SU-DHL-6 (cell line): ENCODE data around the gene PTGDS.

Experiments
- H2AFZ ChIP-seq: fragments of 200-600 bp; sonication (generic); 2 replicates; pipeline ENCODE4 v1.6.1; 2014; ENCODE audit warnings: low read depth, mild to moderate bottlenecking, moderate library complexity, mixed read lengths, antibody characterized with exemption, low read length; ENCODE audit not compliant: severe bottlenecking
- H3F3A ChIP-seq: fragments of 200-600 bp; shearing (Covaris generic); 2 replicates; pipeline ENCODE4 v1.6.0; 2016; ENCODE audit warnings: antibody characterized with exemption, mild to moderate bottlenecking; ENCODE audit not compliant: insufficient read depth
- H3K27ac ChIP-seq: fragments of 200-600 bp; sonication (generic); 2 replicates; pipeline ENCODE4 v1.5.1; 2016; ENCODE audit warnings: low read depth, mild to moderate bottlenecking, low read length, moderate library complexity, mixed read lengths
- H3K27me3 ChIP-seq: fragments of 200-600 bp; sonication (generic), shearing (Covaris generic); 2 replicates; pipeline ENCODE4 v1.6.0; 2014; ENCODE audit warnings: mild to moderate bottlenecking, low read length
- H3K36me3 ChIP-seq: fragments of 200-600 bp; sonication (generic); 2 replicates; pipeline ENCODE4 v1.6.1; 2014; ENCODE audit warnings: mild to moderate bottlenecking, low read length, mixed read lengths
- H3K4me2 ChIP-seq: fragments of 300-600, 200-600 bp; shearing (Covaris generic), sonication (generic); 2 replicates; pipeline ENCODE4 v1.6.0; 2014; ENCODE audit warnings: low read length, low read depth, mild to moderate bottlenecking; ENCODE audit not compliant: poor library complexity, severe bottlenecking
- H3K4me3 ChIP-seq: fragments of 200-600 bp; sonication (generic); 2 replicates; pipeline ENCODE4 v1.5.1; 2014; ENCODE audit warnings: antibody characterized with exemption, low read length, mild to moderate bottlenecking, mixed read lengths; ENCODE audit not compliant: insufficient read depth, poor library complexity, severe bottlenecking
- H3K79me2 ChIP-seq: fragments of 200-600 bp; sonication (generic); 2 replicates; pipeline ENCODE4 v1.6.1; 2014; ENCODE audit warnings: mild to moderate bottlenecking, low read length, moderate library complexity; ENCODE audit not compliant: insufficient read depth
- H3K9ac ChIP-seq: fragments of 200-600 bp; sonication (generic); 2 replicates; pipeline ENCODE4 v1.7.0; 2014; ENCODE audit warnings: mild to moderate bottlenecking, low read length
- H3K9me2 ChIP-seq: fragments of 200-600 bp; sonication (generic); replicated peaks from 2 replicates; pipeline ENCODE4 v1.6.1; 2014; ENCODE audit warnings: low read length; ENCODE audit not compliant: insufficient read depth
- H3K9me3 ChIP-seq: fragments of 200-600 bp; sonication (generic); 2 replicates; pipeline ENCODE4 v1.6.1; 2014; ENCODE audit warnings: low read length, mixed read lengths; ENCODE audit not compliant: insufficient read depth
- H4K20me1 ChIP-seq: fragments of 200-600 bp; sonication (generic); 2 replicates; pipeline ENCODE4 v1.6.1; 2014; ENCODE audit warnings: low read depth, mild to moderate bottlenecking, antibody characterized with exemption, low read length, moderate library complexity, mixed read lengths
- EZH2phosphoT487 ChIP-seq: fragments of 200-600 bp; sonication (generic), shearing (Covaris generic); conservative IDR thresholded peaks from 2 replicates; pipeline ENCODE4 v1.6.1; 2018; ENCODE audit warnings: mild to moderate bottlenecking, antibody characterized with exemption, low read length, moderate library complexity, mixed read lengths
- TF ChIP-seq, protein P1 (sequence below): fragments of 200-600 bp; sonication (generic); IDR thresholded peaks from one replicate; pipeline ENCODE4 v1.5.1; 2017; ENCODE audit warnings: antibody characterized with exemption, mild to moderate bottlenecking, low read length, moderate library complexity; ENCODE audit not compliant: insufficient read depth, poor library complexity, severe bottlenecking

The PTGDS gene

GRCh38 chr9:136988872-136989271 lies 11.6 kb downstream of the PTGDS start:
- no peaks in the 10 kb centered on the region for H4K20me1 ChIP-seq
- H3K9me2 ChIP-seq: no peaks in the 10 kb centered on the region
- H3K4me2 ChIP-seq: no peak overlapping the region
- H2AFZ ChIP-seq: no peak overlapping the region
- no peak overlapping the region for H3K27ac ChIP-seq
- no peak overlapping the region for H3K4me3 ChIP-seq
- H3K27me3 ChIP-seq: no peaks in the 10 kb centered on the region
- no peak for TF ChIP-seq EZH2phosphoT487
- TF ChIP-seq, protein P1, sequence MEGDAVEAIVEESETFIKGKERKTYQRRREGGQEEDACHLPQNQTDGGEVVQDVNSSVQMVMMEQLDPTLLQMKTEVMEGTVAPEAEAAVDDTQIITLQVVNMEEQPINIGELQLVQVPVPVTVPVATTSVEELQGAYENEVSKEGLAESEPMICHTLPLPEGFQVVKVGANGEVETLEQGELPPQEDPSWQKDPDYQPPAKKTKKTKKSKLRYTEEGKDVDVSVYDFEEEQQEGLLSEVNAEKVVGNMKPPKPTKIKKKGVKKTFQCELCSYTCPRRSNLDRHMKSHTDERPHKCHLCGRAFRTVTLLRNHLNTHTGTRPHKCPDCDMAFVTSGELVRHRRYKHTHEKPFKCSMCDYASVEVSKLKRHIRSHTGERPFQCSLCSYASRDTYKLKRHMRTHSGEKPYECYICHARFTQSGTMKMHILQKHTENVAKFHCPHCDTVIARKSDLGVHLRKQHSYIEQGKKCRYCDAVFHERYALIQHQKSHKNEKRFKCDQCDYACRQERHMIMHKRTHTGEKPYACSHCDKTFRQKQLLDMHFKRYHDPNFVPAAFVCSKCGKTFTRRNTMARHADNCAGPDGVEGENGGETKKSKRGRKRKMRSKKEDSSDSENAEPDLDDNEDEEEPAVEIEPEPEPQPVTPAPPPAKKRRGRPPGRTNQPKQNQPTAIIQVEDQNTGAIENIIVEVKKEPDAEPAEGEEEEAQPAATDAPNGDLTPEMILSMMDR: no peak
- no peaks in the 10 kb centered on the region for H3K9me3 ChIP-seq
- no peaks in the 10 kb centered on the region for H3K79me2 ChIP-seq
- H3K9ac ChIP-seq: no peak overlapping the region
- H3F3A ChIP-seq: no peaks in the 10 kb centered on the region
- no peaks in the 10 kb centered on the region for H3K36me3 ChIP-seq

GRCh38 chr9:136990242-136990911 lies 13.1 kb downstream of the PTGDS start:
- no peak overlapping the region for H2AFZ ChIP-seq
- H3K9ac ChIP-seq: no peak overlapping the region
- H3K9me2 ChIP-seq: no peaks in the 10 kb centered on the region
- no peaks in the 10 kb centered on the region for H3K9me3 ChIP-seq
- no peaks in the 10 kb centered on the region for H3K27me3 ChIP-seq
- no peak overlapping the region for H3K27ac ChIP-seq
- H3K4me3 ChIP-seq: no peak overlapping the region
- H4K20me1 ChIP-seq: no peaks in the 10 kb centered on the region
- TF ChIP-seq, protein P1: no peak
- TF ChIP-seq EZH2phosphoT487: no peak
- no peaks in the 10 kb centered on the region for H3K36me3 ChIP-seq
- no peak overlapping the region for H3K4me2 ChIP-seq
- H3K79me2 ChIP-seq: no peaks in the 10 kb centered on the region
- H3F3A ChIP-seq: no peaks in the 10 kb centered on the region

DNA sequence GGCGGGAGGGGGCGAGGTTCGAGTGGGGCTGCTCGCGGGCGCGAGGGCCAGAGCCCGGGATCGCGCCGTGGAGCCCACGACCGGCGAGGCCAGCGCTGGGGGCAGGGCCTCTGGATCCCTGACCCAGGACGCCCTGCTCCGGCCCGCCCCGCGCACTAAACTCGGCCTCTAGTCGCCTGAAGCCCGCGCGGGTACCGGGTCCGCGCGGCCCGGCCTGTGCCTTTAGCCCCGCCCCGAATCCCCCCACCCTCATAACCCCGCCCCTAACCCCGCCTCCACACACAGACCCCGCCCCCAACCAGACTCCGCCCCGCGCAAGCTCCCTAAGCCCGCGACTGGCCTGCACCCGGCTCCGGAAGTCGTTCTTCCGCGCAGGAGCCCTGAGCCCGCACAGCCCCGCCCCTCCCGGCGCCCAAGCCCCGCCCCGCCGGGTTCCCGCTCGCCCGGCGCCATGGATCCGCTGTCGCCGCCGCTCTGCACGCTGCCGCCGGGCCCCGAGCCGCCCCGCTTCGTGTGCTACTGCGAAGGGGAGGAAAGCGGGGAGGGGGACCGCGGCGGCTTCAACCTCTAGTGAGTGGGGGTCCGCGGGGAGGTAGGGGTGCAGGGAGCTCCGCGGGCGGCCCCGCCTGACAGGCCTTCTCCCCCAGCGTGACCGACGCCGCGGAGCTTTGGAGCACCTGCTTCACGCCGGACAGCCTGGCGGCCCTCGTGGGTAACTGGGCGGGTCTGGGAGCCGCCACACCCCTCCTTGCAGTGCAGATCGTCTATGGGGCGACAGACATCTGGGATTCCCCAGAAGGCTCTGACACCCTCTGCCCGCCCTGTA lies 14.9 kb downstream of the PTGDS start, which contains the start of gene PAXX:
PAXX (plus strand) TSS at position 430 of the 826 bp plus-strand sequence; CDS start at position 452, 22 bp downstream.
- no peaks in the 10 kb centered on the region for H3K79me2 ChIP-seq
- H3F3A ChIP-seq: no peaks in the 10 kb centered on the region
- no peak for TF ChIP-seq EZH2phosphoT487
- TF ChIP-seq, protein P1: no peak
- peak within 1 kb of the TSS; percentile 88 for H3K4me2 ChIP-seq
- H3K9me3 ChIP-seq: no peaks in the 10 kb centered on the region
- H3K9ac ChIP-seq: peak within 1 kb of the TSS; percentile 89
- no peaks in the 10 kb centered on the region for H3K27me3 ChIP-seq
- no peaks in the 10 kb centered on the region for H4K20me1 ChIP-seq
- H3K4me3 ChIP-seq: peak within 1 kb of the TSS; percentile 66
- H3K9me2 ChIP-seq: no peaks in the 10 kb centered on the region
- peak within 1 kb of the TSS; percentile 60 for H3K27ac ChIP-seq
- no peaks in the 10 kb centered on the region for H3K36me3 ChIP-seq
- peak within 1 kb of the TSS; percentile 86 for H2AFZ ChIP-seq
